CD14-positive monocyte (primary cell): Measurements from ENCODE around the gene ECM2. TPM values are rescaled to one million over a fixed set of nuclear protein-coding genes. Genes with fewer than 3 reads are reported as not detected.

ENCODE experiments used
- DNase-seq, 3 donors: peaks; one replicate each; pipeline ENCODE4 v3.0.0-alpha.2; 2011 to 2022
- H2AFZ ChIP-seq: 2 replicates; pipeline ENCODE4 v1.6.0; 2012; ENCODE audit warnings: mild to moderate bottlenecking, low read depth, low read length, inconsistent platforms; ENCODE audit not compliant: insufficient read depth, poor library complexity, severe bottlenecking
- H3K27ac ChIP-seq, 2 donors: 1 replicate in 1 of 2; 2 replicates in 1 of 2; pipeline ENCODE4 v1.5.1; 2012 to 2013; ENCODE audit warnings: low read length in 2 of 2, control low read depth in 1 of 2, inconsistent platforms in 1 of 2, low read depth in 1 of 2, mild to moderate bottlenecking in 1 of 2
- H3K27me3 ChIP-seq, 2 donors: one replicate each; pipeline versions ENCODE4 v1.6.0 to v1.6.1; 2011 to 2013; ENCODE audit warnings: low read length in 2 of 2; ENCODE audit not compliant: control insufficient read depth in 2 of 2, insufficient read depth in 2 of 2
- H3K36me3 ChIP-seq, 2 donors: replicated peaks in 1 of 2; 1 replicate in 1 of 2; 2 replicates in 1 of 2; pipeline versions ENCODE4 v1.5.1 to v1.6.1; 2012 to 2013; ENCODE audit warnings: low read length in 2 of 2, control low read depth in 1 of 2, inconsistent platforms in 1 of 2, mild to moderate bottlenecking in 1 of 2; ENCODE audit not compliant: insufficient read depth in 2 of 2, control insufficient read depth in 1 of 2
- H3K4me1 ChIP-seq, 2 donors: 1 replicate in 1 of 2; 2 replicates in 1 of 2; pipeline versions ENCODE4 v1.5.1 to v1.6.1; 2012 to 2013; ENCODE audit warnings: low read length in 2 of 2, control low read depth in 1 of 2, inconsistent platforms in 1 of 2, mild to moderate bottlenecking in 1 of 2, moderate library complexity in 1 of 2; ENCODE audit not compliant: insufficient read depth in 2 of 2, control insufficient read depth in 1 of 2
- H3K4me2 ChIP-seq: replicated peaks from 2 replicates; pipeline ENCODE3; 2012; ENCODE audit warnings: low read length, moderate library complexity, mild to moderate bottlenecking; ENCODE audit not compliant: poor library complexity, severe bottlenecking; ENCODE audit errors: extremely low read depth
- H3K4me3 ChIP-seq, 3 experiments: fragments of 200-600 bp in 1 of 3; sonication (generic) in 1 of 3; replicated peaks in 1 of 3; 1 replicate in 2 of 3; 2 replicates in 1 of 3; pipeline ENCODE4 v1.5.1; 2011 to 2013; ENCODE audit warnings: low read length in 3 of 3, mild to moderate bottlenecking in 3 of 3, control low read depth in 2 of 3, low read depth in 2 of 3, inconsistent platforms in 1 of 3, moderate library complexity in 1 of 3
- H3K79me2 ChIP-seq: 2 replicates; pipeline ENCODE4 v1.6.0; 2012; ENCODE audit warnings: mild to moderate bottlenecking, control low read depth, inconsistent platforms, low read length, moderate library complexity; ENCODE audit not compliant: insufficient read depth
- H3K9ac ChIP-seq: 2 replicates; pipeline ENCODE4 v1.6.0; 2017; ENCODE audit warnings: low read length, mild to moderate bottlenecking; ENCODE audit not compliant: insufficient read depth, poor library complexity, severe bottlenecking
- H3K9me3 ChIP-seq, 2 donors: replicated peaks in 1 of 2; 1 replicate in 1 of 2; 2 replicates in 1 of 2; pipeline versions ENCODE4 v1.5.1 to v1.6.1; 2012 to 2013; ENCODE audit warnings: low read length in 2 of 2, control low read depth in 1 of 2; ENCODE audit not compliant: control insufficient read depth in 1 of 2, insufficient read depth in 1 of 2
- H4K20me1 ChIP-seq: 2 replicates; pipeline ENCODE4 v1.6.0; 2012; ENCODE audit warnings: mild to moderate bottlenecking, low read length, control low read depth, moderate library complexity; ENCODE audit not compliant: insufficient read depth
- H3K27ac Mint-ChIP-seq, 7 donors: one replicate each; pipeline ENCODE4 v1.8.0; 2020; ENCODE audit warnings: mild to moderate bottlenecking in 7 of 7, mixed read lengths in 7 of 7, moderate library complexity in 6 of 7, inconsistent platforms in 2 of 7
- H3K27me3 Mint-ChIP-seq, 3 donors: one replicate each; pipeline ENCODE4 v1.8.0; 2021 to 2022; ENCODE audit warnings: low read depth in 3 of 3, mild to moderate bottlenecking in 3 of 3, mixed read lengths in 3 of 3, moderate library complexity in 3 of 3, inconsistent platforms in 1 of 3
- H3K36me3 Mint-ChIP-seq, 2 donors: one replicate each; pipeline ENCODE4 v1.8.0; 2020; ENCODE audit warnings: mixed read lengths in 2 of 2, inconsistent platforms in 1 of 2, mild to moderate bottlenecking in 1 of 2
- H3K4me1 Mint-ChIP-seq: one replicate; pipeline ENCODE4 v1.8.0; 2020; ENCODE audit warnings: mild to moderate bottlenecking, mixed read lengths
- H3K4me3 Mint-ChIP-seq, 2 donors: one replicate each; pipeline ENCODE4 v1.8.0; 2020; ENCODE audit warnings: mild to moderate bottlenecking in 2 of 2, mixed read lengths in 2 of 2, moderate library complexity in 1 of 2
- H3K9me3 Mint-ChIP-seq, 7 donors: one replicate each; pipeline ENCODE4 v1.8.0; 2020 to 2022; ENCODE audit warnings: mixed read lengths in 7 of 7, mild to moderate bottlenecking in 6 of 7, moderate library complexity in 6 of 7, inconsistent platforms in 2 of 7
- WGBS: methylation state at CpG from one replicate; pipeline ENCODE4 v1.1.5; 2013; ENCODE audit warnings: missing lambda C conversion rate; ENCODE audit not compliant: insufficient coverage; 5-methylcytosine and 5-hydroxymethylcytosine counted together
- intact Hi-C, 2 donors: fragments of 100-400 bp; cut with micrococcal nuclease; formaldehyde crosslinking; loops; one replicate each; pipeline versions ENCODE4 v1.15.0 to v1.15.1; 2023
- polyA plus RNA-seq, 3 donors: library from polyadenylated mRNA; depleted of rRNA in 1 of 3; unstranded in 2 of 3; stranded (reverse) in 1 of 3; fragments of 300-500 nt in 2 of 3; fragments of >200 nt in 1 of 3; fragmentation: Illumina TruSeq in 2 of 3; gene quantifications; 1 replicate in 2 of 3; 2 replicates in 1 of 3; pipeline ENCODE4 v1.2.3, GENCODE V29; 2012 to 2021
- TF ChIP-seq, protein P1 (sequence below): fragments of 200-600 bp; IDR thresholded peaks from one replicate; pipeline ENCODE4 v1.8.0; 2022; ENCODE audit warnings: antibody characterized with exemption, mild to moderate bottlenecking

ECM2 gene
- polyA plus RNA-seq, 3 donors, result 0.15 TPM; not detected in 2

DNA sequence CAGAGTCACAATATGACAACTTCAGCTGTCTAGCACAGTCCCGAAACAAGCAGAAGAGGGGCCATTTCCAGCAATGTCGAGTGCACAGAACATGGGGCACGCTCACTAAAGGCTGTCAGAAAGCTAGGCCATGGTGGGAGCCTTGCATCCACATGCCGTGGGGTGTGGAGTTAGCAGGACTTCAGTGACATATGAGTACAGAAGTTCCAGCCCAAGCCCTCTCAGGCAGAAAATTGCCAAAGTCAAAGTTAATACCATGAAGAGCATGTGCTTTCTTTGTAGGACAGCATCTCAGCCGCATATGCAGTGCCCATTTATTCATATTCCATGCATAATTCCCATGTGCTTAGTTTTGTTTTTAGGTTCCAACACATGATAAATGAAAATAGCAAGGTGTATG lies 26.7 kb downstream of the ECM2 start:
- Mint-ChIP-seq H3K27me3 (peaks cover 0 to 2% (median 1%) of the 10 kb centered on the region in 3 donors), H3K9me3 (no peaks in the 10 kb centered on the region), H3K4me3 (no peak overlapping the region), H3K27ac (peak overlapping the region in 1 of 7 donors; percentile 41), H3K36me3 (peaks cover 0 to 1% of the 10 kb centered on the region in 2 donors), H3K4me1 (peaks cover 13% of the 10 kb centered on the region)
- no peak overlapping the region for H3K27ac ChIP-seq
- DNase-seq, result no peak
- TF ChIP-seq, protein P1, sequence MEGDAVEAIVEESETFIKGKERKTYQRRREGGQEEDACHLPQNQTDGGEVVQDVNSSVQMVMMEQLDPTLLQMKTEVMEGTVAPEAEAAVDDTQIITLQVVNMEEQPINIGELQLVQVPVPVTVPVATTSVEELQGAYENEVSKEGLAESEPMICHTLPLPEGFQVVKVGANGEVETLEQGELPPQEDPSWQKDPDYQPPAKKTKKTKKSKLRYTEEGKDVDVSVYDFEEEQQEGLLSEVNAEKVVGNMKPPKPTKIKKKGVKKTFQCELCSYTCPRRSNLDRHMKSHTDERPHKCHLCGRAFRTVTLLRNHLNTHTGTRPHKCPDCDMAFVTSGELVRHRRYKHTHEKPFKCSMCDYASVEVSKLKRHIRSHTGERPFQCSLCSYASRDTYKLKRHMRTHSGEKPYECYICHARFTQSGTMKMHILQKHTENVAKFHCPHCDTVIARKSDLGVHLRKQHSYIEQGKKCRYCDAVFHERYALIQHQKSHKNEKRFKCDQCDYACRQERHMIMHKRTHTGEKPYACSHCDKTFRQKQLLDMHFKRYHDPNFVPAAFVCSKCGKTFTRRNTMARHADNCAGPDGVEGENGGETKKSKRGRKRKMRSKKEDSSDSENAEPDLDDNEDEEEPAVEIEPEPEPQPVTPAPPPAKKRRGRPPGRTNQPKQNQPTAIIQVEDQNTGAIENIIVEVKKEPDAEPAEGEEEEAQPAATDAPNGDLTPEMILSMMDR, result no peak
- H3K79me2 ChIP-seq, result no peaks in the 10 kb centered on the region
- no peaks in the 10 kb centered on the region for H3K9me3 ChIP-seq
- no peak overlapping the region for H3K9ac ChIP-seq
- no peaks in the 10 kb centered on the region for H3K27me3 ChIP-seq
- H2AFZ ChIP-seq, result no peak overlapping the region
- no peak overlapping the region for H3K4me3 ChIP-seq
- no peak overlapping the region for H3K4me2 ChIP-seq
- WGBS, result 100% methylated on average over 3 of the region's 5 CpGs
- no peaks in the 10 kb centered on the region for H4K20me1 ChIP-seq
- intact Hi-C loops, result no loop called here
- no peaks in the 10 kb centered on the region for H3K36me3 ChIP-seq
- H3K4me1 ChIP-seq, result no peaks in the 10 kb centered on the region

- Mint-ChIP-seq H3K4me1 (peaks cover 14% of the 10 kb centered on the region), H3K36me3 (peaks cover 0 to 1% of the 10 kb centered on the region in 2 donors), H3K4me3 (no peak overlapping the region), H3K27ac (peak overlapping the region in 1 of 7 donors; percentile 61), H3K27me3 (peaks cover 0 to 2% (median 1%) of the 10 kb centered on the region in 3 donors), H3K9me3 (no peaks in the 10 kb centered on the region)
- no peak overlapping the region for H2AFZ ChIP-seq
- H3K27me3 ChIP-seq, result no peaks in the 10 kb centered on the region
- no peak overlapping the region for H3K4me3 ChIP-seq
- H3K27ac ChIP-seq, result no peak overlapping the region
- no peak overlapping the region for H3K4me2 ChIP-seq
- H3K4me1 ChIP-seq, result no peaks in the 10 kb centered on the region
- H3K36me3 ChIP-seq, result no peaks in the 10 kb centered on the region
- H4K20me1 ChIP-seq, result no peaks in the 10 kb centered on the region
- 91% methylated on average over 9 of the region's 10 CpGs for WGBS
- DNase-seq, result no peak
- H3K9me3 ChIP-seq, result no peaks in the 10 kb centered on the region
- H3K9ac ChIP-seq, result peak overlapping the region; percentile 20
- intact Hi-C loops, result no loop called here
- TF ChIP-seq, protein P1, result no peak
- H3K79me2 ChIP-seq, result no peaks in the 10 kb centered on the region
Observed at GRCh38 chr9:92508018-92508820, 27.6 kb downstream of the ECM2 start.
